ENCODE results near the gene LUC7L3.

The LUC7L3 gene

DNA sequence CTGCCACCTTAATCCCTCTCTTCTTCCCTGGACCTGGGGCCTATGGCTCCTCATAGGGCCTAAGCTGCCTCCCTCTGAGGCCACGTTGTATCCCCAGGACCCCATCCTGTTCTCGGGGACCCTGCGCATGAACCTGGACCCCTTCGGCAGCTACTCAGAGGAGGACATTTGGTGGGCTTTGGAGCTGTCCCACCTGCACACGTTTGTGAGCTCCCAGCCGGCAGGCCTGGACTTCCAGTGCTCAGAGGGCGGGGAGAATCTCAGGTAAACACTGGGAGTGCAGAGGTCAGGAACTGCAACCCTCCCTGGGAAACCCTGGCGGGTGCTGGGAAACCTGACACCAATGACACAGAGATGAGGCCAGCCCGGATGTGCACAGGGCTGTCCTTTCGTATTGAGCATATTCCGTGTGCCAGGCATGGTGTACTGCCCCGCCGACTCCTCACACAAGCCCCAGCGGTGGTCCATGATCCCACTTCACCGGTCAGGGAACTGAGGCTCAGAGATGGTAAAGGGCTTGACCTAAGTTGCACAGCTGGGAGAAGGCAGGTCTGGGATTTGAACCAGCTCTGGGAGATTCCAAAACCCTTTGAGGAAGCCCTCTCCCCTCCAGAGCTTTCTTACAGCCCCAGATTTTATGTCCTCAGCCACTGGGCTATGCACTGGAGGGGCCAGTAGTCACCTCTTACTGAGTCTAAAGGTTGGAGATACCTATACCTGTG lies 34.6 kb upstream of the LUC7L3 start:
- H3K4me3 ChIP-seq (ENCODE audit: low read length), result no peak overlapping the region
- no peak for DNase-seq (ENCODE audit: low read depth, low spot score)

- no peak for DNase-seq (ENCODE audit: low read depth, low spot score)
- H3K4me3 ChIP-seq (ENCODE audit: low read length), result no peak overlapping the region
Measured at GRCh38 chr17:50685334-50685665, 34.1 kb upstream of the LUC7L3 start.

DNA sequence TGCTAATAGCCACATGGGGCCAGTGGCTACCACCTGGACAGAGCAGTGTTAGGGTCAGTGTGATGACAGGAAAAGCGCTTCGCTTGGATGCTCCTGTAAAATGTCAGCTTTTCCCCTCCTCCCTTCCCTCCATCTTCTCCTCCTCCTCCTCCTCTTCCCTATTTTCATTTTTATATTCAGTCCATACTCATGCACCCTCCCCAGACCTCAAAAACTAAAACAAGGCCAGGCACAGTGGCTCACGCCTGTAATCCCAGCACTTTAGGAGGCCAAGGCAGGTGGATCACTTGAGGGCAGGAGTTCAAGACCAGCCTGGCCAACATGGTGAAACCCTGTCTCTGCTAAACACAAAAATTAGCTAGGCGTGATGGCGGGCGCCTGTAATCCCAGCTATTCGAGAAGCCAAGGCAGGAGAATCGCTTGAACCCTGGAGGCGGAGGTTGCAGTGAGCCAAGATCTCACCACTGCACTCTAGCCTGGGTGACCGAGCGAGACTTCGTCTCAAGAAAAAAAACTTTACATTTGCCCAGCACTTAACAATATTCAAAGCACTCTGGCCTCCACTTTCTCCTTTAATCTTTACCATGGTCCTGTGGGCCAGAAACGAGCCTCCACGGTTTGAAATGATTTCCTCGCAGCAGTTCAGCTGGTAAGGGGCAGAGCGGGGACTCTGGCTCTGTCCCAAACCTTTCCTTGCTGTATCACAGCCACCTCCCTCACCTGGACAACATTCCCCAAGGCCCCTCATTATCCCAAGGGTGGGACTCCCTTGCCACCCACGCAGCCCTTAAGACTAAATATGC lies 33.5 kb upstream of the LUC7L3 start:
- DNase-seq (ENCODE audit: low read depth, low spot score), result no peak
- H3K4me3 ChIP-seq (ENCODE audit: low read length), result no peak overlapping the region

GRCh38 chr17:50686494-50687199 lies 32.8 kb upstream of the LUC7L3 start:
- no peak overlapping the region for H3K4me3 ChIP-seq (ENCODE audit: low read length)
- DNase-seq (ENCODE audit: low read depth, low spot score), result no peak

GRCh38 chr17:50687200-50688066 lies 32.0 kb upstream of the LUC7L3 start:
- H3K4me3 ChIP-seq (ENCODE audit: low read length), result no peak overlapping the region
- no peak for DNase-seq (ENCODE audit: low read depth, low spot score)

GRCh38 chr17:50688245-50688644 lies 31.2 kb upstream of the LUC7L3 start:
- DNase-seq (ENCODE audit: low read depth, low spot score), result no peak
- no peak overlapping the region for H3K4me3 ChIP-seq (ENCODE audit: low read length)

- DNase-seq (ENCODE audit: low read depth, low spot score), result no peak
- no peak overlapping the region for H3K4me3 ChIP-seq (ENCODE audit: low read length)
Measured at GRCh38 chr17:50689251-50689650, 30.2 kb upstream of the LUC7L3 start.

DNA sequence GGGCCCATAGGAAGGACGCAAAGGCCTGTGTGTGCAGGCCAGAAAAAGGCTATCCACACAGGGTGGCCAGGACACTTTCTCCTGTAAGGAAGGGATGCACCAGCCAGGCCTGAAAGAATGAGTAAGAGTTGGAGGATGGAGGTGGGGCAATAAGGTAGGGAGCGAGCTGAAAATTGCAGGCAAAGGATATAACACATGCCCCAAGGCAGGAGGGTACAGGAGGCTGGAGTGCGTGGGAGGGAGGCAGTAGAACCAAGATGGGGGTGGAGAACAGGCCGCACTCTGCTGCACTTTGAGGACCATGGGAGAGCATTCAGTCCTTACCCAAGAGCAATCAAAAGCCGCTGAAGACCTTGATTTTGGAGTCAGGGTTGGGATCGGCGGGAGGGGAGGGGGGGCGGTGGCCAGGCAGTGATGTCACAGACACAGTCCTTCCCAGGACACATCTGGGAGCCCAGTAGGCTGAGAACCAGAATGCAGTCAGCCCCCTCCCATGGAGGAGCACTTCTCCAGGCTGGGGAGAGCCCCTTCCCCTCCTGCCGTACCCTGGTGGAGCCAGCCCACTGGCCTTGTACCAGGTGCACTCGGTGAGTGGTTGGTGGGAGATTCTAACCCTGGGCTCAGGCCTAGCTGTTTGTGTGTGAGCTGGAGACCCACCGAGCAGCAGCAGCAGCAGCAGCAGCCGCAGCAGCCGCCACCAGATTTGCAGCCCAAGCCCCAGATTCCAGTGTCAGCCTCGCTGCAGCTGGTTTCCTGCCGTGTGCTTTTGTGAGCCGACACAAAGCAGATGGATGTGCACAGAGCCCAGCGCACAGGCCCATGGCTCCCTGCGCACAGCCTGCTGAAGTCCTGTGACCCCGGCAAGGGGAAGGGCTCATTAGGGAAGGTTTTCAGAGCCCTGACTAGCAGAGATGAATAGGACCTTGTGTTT lies 29.2 kb upstream of the LUC7L3 start:
- DNase-seq (ENCODE audit: low read depth, low spot score), result no peak
- no peak overlapping the region for H3K4me3 ChIP-seq (ENCODE audit: low read length)

- no peak overlapping the region for H3K4me3 ChIP-seq (ENCODE audit: low read length)
- DNase-seq (ENCODE audit: low read depth, low spot score), result no peak
Measured at GRCh38 chr17:50690887-50691549, 28.4 kb upstream of the LUC7L3 start.

DNA sequence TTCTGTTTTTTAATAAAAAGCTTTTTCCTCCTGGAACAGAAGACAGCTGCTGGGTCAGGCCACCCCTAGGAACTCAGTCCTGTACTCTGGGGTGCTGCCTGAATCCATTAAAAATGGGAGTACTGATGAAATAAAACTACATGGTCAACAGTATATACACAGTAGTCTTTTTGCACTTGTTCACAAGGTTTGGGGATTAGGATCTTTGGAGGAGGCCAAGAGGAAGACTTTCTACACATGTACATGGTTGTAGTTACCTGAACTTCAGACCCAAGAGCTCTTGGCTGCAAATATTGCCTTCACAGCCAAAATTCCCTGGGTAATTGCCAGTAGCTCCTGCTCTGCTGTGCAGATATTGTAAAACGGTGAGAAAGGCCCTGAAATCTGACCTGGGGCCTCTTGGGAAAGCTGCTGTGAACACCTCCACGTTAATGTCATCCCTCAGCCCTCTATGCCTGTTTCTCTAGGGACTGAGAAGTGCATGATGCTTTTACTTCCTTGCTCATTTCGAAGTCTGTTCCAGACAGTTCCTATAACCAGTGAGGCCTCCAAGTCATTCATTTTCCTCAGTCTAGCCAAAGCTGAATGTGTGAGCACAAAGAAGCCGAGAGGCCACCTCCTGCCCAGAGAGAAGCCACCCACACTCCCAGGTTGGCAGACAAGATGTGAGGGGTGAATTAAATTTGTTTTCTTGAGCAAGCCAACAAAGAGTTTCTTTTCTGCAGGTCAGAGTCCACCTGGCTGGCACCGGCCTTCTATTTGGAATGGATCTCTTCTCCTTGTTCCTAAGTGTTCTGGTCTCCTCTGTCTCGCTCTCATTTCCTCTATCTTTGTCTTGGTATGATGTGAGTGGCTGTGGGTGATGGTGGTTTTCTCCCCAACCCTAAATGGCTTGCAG lies 27.6 kb upstream of the LUC7L3 start:
- DNase-seq (ENCODE audit: low read depth, low spot score), result no peak
- no peak overlapping the region for H3K4me3 ChIP-seq (ENCODE audit: low read length)

GRCh38 chr17:50692448-50693035 lies 26.9 kb upstream of the LUC7L3 start:
- H3K4me3 ChIP-seq (ENCODE audit: low read length), result no peak overlapping the region
- DNase-seq (ENCODE audit: low read depth, low spot score), result no peak

GRCh38 chr17:50693036-50693682 lies 26.2 kb upstream of the LUC7L3 start:
- no peak for DNase-seq (ENCODE audit: low read depth, low spot score)
- H3K4me3 ChIP-seq (ENCODE audit: low read length), result no peak overlapping the region

DNA sequence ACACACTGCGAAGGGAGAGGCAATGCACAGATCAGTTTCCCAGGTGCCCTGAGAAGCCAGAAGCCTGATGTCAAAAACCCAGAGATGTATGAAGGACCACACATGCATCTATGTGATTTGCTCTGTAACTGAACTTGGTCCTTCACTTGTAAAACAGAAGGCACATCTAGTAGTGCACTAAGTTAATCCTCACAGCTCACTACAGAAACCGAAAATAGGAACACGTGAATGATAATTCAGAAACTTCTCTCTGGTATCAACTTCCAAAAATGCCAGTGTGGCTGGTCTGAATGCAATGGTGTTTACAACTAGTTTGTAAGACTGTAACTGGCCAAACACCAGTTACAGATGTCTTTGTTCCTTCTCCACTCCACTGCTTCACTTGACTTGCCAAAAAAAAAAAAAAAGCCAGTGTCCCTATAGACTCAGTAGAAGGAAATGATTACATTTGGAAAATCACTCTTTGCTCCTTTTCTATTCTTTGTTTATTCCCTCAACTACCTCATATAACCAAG lies 23.0 kb upstream of the LUC7L3 start:
- H3K4me3 ChIP-seq (ENCODE audit: low read length), result no peak overlapping the region
- no peak for DNase-seq (ENCODE audit: low read depth, low spot score)

DNA sequence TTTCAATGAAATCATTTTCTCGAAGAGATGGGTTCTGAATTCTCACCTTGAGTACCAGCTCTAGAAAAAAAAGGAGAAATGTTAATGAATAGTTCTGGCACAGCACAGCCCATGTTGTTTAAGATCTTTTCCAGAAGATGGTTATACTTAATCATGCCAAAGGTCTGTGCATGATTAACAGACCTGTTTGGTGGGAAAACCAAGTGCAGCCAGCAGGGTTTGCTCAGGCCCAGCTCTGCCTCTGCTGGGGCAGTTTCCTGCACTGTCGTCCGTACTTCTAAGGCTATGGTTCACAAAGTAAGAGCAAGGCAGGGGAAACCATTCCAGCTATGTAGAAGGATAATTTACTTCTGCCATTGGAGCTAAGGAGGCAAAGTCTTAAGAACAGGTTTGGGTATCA lies 22.3 kb upstream of the LUC7L3 start:
- no peak for DNase-seq (ENCODE audit: low read depth, low spot score)

GRCh38 chr17:50697663-50698272 lies 21.6 kb upstream of the LUC7L3 start:
- no peak overlapping the region for H3K4me3 ChIP-seq (ENCODE audit: low read length)
- no peak for DNase-seq (ENCODE audit: low read depth, low spot score)

More for the DNA sequence above, 22.3 kb upstream of the LUC7L3 start:
- H3K4me3 ChIP-seq (ENCODE audit: low read length), result no peak overlapping the region
